GM10847 (cell line): ENCODE results near the gene UBE2D3.

Experiments
- POLR2A ChIP-seq: IDR thresholded peaks from 2 replicates; pipeline ENCODE4 v1.6.1; 2011; ENCODE audit not compliant: insufficient read length; ENCODE audit errors: extremely low read depth

UBE2D3 gene

DNA sequence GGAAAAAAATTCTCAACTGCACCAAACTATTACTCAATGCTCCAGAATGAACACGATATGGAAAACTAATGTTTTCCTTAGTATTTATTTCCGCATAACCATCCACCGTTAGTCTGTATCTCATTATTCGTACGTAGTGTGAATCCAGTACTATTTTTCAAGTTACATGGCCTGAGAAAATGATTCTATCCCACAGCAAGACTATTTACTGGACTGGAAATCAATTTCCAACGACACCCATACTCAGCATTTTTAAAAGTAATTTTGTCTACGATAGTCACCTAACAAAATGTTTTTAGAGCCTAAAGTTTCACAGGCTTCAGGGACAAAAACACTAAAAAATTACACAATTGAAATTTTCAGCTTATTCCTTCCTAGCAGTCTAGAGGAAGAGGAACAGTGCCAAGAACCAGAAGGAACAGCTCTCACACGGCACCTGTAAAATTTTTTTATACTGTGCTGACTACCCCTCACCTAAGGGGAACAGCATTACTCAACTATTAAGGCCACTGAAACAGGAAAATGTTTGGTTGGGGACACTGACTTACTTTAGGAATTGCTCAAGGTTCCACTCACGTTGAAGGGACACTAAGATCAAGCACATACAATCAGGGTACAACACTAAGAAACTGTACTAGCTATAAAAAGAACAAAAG lies 9.6 kb downstream of the UBE2D3 start:
- TF ChIP-seq POLR2A = no peak

DNA sequence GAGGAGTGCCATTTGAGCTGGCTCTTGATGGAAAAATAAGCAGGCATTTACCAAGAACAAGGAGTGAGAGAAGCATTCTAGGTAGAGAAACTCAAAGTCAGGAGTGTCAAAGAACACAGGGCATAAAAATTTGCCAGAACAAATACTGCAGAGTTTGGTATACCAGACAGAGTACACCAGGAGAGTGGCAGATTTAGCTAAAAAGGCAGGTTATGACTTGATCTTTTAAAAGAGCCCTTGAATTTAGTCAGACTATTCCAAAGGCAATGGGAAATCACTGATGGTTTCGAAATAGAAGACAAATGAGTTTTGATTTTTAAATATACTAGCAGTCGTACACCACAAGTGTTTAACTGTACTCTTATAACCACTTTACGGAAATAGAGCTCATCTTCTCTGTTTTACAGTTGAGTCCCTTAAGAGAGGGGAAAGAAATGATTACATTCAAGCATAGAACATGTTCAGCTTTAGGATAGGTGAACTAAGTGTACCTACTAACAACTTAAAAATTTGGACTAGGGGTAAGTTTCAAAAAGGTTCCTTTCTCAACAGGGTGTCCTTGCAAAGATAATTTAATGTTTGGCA lies 10.2 kb downstream of the UBE2D3 start:
- TF ChIP-seq POLR2A = no peak

DNA sequence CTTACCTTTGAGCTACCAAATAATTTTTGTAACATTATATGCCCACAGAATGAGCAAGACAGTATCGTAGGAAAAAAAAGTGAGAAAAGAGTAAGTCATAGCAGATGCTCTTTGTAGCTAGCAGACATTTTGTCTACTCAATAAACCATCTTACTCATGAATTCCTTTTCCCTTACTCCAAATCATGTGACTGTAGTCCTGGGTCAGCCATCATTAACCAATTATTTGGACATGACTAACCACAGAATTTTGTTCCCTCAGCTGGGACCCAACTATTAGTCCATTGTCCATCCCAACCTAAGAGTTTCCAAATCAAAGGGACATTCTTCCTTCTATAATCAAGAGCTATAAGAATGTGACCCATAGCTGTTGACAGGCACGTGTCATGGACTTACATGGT lies 11.4 kb downstream of the UBE2D3 start:
- no peak for TF ChIP-seq POLR2A

DNA sequence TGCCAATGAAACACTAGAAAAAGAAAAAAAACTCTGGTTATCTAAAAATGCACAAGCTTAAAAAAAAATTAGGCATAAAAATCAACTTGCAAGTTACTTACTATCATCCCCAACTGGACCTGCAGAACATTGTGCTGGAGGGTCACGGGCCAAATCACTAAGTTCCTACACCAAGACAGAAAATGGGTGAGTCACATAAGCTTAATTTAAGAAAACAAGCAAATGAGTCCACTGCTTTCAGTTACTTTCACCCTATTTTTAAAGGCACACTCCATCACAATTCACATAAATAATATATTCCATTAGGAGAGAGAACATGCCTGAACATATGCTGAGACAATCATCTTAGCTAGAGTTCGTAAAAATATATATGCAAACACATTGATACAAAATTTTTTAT lies 17.7 kb downstream of the UBE2D3 start:
- TF ChIP-seq POLR2A = no peak

DNA sequence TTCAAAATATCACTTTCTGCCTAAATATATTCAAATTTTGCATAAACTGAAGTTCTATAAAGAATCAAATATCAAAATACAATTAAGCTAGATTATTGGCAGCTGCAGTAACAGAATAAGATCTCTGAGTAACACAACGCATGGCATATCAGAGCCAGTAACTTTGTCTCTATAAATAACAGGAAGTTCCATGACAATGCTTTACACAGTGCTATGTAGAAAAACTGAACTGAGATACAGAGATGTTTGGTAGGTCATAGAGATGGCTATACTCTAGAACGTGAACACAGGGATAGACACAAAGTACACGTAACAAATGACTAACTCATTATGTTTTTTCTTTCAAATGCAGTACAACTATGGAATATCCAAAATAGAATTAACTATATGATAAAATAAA lies 18.2 kb downstream of the UBE2D3 start:
- no peak for TF ChIP-seq POLR2A

DNA sequence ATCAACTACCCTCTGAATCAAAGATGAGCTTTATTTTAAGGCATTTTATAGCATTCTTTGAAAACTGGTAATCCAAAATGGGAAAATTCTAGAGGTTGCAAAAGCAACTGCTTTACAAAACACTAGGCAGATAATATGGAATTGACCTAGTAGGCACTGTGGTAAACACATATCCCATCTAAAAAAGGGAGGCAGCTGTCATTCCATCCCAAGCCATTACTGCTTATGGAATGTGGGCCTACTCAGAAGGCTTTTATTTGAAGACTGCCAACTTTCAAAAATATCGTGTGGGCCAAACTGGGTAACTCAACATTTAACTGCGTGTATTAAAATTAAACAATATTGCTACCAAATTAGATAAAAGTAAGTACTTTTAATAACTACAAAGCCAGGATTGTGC lies 19.3 kb downstream of the UBE2D3 start:
- TF ChIP-seq POLR2A = no peak

DNA sequence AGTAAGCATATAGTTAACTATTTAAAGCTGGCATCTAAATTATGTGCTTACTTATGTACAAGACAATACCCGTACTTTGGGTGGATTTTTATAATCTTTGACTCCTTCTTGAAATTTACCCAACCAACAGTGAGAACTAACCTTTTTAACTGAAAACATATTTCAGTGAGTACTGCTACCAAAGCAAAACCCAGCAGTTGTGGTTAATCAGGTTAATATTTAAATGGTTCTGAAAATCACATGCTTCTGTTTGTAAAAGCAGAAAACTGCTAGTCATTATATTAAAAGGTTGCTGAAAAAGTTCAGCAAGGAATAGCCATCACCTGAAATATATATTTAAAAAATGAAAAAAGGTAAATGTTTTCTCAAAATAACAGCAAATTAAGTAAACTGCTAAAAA lies 20.0 kb downstream of the UBE2D3 start:
- no peak for TF ChIP-seq POLR2A

DNA sequence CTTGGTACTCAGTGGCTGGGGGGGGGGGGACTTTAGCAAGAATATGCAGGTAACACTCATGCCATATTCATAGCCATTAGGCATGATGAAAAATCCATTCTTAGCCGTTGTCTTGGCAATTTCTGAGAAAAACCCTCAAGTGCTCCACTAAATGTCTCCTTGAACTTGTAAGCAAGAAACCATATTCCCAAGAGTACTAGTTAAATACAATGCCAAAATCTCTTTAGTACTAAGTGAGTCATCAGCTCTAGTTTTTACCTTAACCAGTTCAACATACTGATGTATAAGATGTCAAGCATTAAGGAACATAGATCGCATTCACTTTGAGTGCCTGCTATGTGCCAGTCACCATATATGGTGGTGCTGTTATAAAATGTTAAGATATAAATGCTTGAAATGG lies 27.5 kb downstream of the UBE2D3 start:
- no peak for TF ChIP-seq POLR2A

DNA sequence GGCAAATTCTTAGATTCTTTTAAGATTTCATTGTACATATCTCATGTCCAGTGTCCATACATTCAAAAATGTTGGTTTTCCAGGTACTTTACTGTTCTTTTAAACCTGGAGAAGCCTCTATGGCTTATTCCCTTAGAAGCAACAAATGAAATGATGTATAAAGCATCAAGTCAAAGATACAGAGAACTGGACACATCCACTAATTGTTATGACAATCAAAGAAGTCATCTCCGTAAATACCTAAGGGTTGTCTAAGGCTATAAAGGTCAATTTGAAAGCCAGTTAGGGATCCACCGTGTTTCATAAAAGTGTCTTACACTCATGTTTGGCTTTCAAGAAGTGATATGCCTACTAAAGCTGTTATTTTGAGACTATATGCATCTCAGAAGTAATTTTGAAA lies 32.4 kb downstream of the UBE2D3 start:
- no peak for TF ChIP-seq POLR2A

DNA sequence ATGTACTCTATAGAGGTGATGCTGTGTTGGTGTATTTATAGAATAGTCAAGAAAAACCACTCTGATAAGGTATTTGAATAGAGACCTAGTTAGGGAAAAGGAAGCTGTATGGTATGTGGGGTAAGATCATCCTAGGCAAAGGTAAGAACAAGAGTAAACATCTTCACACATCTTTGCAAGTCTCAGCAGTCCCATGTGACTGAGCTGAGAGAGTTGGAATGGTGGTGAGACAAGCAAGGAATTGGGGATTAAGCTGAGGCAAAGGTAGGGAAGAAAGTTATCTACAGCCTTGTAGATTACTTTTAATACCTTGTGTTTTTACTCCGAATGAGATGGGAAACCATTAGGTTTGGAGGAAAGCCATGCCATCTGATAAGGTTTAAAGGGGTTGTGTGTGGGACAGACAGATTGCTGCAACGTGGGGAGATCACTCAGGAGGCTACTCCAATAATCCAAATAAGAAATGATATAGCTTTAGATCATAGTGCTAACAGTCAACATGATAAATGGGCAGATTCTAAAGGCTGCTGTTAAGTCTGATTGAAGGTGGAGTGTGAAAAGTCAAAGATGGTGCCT lies 34.9 kb downstream of the UBE2D3 start:
- TF ChIP-seq POLR2A = no peak

DNA sequence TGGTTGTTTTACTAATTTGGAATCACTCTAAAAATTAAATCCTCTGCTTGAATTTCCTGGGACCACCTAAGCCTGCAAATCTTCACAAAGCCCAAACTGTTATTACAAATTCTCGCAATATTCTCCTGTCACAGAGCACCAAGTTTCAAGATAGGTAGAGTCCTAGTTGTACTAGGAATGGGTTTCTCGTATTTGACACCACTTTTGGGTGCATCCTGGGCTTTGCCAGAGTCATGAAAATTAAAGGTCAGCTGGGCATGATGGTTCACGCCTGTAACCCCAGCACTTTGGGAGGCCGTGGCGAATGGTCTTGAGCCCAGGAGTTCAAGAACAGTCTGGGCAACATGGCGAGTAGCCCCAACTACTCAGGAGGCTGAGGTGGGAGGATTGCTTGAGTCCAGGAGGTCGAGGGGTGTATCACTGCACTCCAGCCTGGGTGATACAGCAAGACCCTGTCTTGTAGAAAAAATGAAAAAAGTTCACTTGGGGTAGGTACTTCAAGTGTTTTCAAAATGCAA lies 36.0 kb downstream of the UBE2D3 start:
- no peak for TF ChIP-seq POLR2A

DNA sequence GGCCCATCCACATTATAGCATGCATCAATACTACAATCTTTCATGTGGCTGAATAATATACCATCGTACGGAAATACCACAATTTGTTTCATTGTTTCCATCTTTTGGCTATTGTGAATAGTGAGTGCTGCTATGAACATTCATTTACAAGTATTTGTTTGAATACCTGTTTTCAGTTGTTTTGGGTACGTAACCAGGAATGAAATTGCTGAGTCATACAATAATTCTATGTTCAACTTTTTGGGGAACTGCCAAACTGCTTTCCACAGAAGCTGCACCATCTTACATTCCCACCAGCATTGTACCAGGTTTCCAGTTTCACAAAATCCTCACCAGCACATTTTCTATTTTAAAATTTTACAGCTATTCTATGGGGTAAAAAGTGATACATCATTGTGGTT lies 38.0 kb downstream of the UBE2D3 start:
- TF ChIP-seq POLR2A = no peak

DNA sequence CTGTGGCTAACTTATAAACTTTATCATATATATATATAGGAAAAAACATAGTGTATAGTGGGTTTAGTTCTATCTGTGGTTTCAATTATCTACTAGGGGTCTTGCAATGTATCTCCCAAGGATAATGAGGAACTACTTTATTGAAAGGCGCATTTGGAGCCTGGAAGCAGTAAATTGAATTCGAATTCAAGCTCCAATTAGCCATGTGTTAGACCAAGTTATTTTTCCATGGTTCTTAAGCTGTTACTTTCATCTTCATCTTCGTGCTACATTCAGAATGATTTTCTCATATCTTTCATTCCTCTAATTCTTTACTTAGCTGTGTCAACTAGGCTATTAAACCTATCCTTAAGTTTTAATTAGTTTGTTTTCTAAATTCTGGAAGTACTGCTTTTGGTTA lies 39.4 kb downstream of the UBE2D3 start:
- TF ChIP-seq POLR2A = no peak

DNA sequence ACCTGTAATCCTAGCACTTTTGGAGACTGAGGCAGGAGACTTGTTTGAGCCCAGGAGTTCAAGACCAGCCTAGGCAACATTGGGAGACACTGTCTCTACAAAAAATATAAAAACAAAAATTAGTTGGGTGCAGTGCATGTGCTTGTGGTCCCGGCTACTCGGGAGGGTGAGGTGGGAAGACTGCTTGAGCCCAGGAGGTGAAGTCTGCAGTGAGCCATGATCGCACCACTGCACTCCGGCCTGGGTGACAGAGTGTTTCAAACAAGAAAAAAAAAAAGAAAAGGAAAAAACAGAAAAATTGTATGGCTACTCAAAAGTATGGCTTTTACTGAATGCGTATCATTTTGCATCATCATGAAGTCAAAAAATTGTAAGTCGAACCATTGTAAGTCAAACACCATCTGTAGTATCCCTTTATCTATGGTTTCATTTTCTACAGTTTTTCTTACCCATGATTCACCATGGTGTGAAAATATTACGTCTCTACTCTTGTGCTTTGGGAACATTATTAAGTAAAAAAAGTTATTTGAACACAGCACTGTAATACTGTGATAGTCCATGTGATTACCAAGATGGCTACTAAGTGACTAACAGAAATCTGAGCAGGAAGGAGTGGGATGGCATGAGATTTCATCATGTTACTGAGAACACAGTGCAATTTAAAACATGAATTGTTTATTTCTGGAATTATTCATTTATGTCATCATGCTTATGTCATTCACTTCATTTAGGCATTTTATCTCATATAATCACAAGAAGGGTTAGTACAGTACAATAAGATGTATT lies 40.1 kb downstream of the UBE2D3 start:
- TF ChIP-seq POLR2A = no peak

DNA sequence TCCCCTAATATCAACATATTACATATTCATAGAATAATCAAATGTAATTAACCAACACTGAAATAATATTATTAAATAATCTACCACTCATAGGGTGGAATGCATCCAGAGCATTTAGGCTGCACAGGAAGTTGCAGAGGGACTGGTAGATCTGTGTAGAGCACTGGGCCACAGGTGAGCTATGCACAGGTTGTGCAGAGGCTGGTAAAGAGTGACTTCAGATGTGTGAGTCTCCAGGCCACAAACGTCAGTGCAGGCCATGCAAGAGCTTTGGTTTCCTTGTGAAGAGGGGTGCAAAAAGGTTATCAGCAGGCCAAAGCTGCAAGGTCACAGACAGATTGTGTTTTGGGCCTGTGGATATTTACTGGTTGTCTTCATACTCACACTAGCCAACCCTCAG lies 41.1 kb downstream of the UBE2D3 start:
- TF ChIP-seq POLR2A = no peak

DNA sequence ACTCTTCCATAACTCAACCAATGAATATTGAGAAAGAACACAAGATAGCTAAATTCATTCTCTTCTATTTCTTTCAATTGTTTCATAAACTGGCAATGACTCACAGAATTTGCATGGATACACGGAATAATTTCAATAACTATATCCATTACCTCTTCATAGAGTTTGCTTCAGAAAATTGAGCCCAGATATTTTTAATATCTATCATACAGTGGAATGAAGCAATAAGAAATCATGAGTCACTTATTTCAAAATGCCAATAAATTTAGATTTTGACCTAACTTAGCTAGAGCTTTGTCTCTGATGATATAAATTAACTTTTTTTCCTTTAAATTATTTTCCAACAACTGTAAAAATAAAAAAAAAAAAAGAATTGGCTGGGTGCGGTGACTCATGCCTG lies 44.3 kb downstream of the UBE2D3 start:
- no peak for TF ChIP-seq POLR2A
